HepG2 (cell line): ENCODE results near the gene CDK5RAP2. TPM values are rescaled to one million over a fixed set of nuclear protein-coding genes. Genes with fewer than 3 reads are reported as not detected.

ENCODE experiments used
- ATAC-seq: fragments of 200-7000 bp; cut with Tn5 transposase; 3 replicates; pipeline ENCODE4 v1.9.1; 2020; ENCODE audit warnings: mild to moderate bottlenecking, moderate library complexity
- BruUV-seq: library from RNA; stranded (reverse); fragments of 400-500 nt; replicated peaks from 2 replicates; lab custom pipeline; 2021; lab: Mats Ljungman, UMichigan
- CTCF ChIA-PET: fragments of 300-600 bp; formaldehyde crosslinking; extraction: SDS; loops from one replicate; lab custom pipeline; 2021; ENCODE audit warnings: low total read pairs, inconsistent platforms, low intra/inter-chr PET ratio; lab: Yijun Ruan, JAX
- POLR2A ChIA-PET: fragments of 350-600 bp; sonication (Branson Sonifier 250); formaldehyde crosslinking; loops from one replicate; lab custom pipeline; 2020; ENCODE audit warnings: antibody characterized with exemption, inconsistent platforms; lab: Yijun Ruan, JAX
- DNase-seq: peaks from one replicate; pipeline ENCODE4 v3.0.0-alpha.2; 2015; ENCODE audit warnings: low spot score
- FAIRE-seq: peaks from 3 replicates; lab custom pipeline; 2011; peaks lifted over from hg19 to GRCh38; lab: Jason Lieb, UNC
- H2AFZ ChIP-seq: one replicate; pipeline ENCODE4 v1.6.1; 2011; ENCODE audit warnings: low read length, inconsistent platforms
- H3K27ac ChIP-seq: fragments of 300-600 bp; 3 replicates; pipeline ENCODE4 v1.8.0; 2011; ENCODE audit warnings: mixed run types, mild to moderate bottlenecking, mixed read lengths, low read length, inconsistent platforms; ENCODE audit not compliant: insufficient read depth; ENCODE audit errors: extremely low read length
- H3K27me3 ChIP-seq, 2 experiments: fragments of 200-600 bp in 1 of 2; 2 replicates in 1 of 2; 3 replicates in 1 of 2; pipeline versions ENCODE4 v1.6.0 to v1.8.0; 2011; ENCODE audit warnings: low read length in 2 of 2, mild to moderate bottlenecking in 2 of 2, moderate library complexity in 2 of 2, inconsistent platforms in 1 of 2; ENCODE audit not compliant: insufficient read depth in 2 of 2, control insufficient read depth in 1 of 2
- H3K36me3 ChIP-seq, 2 experiments: fragments of 200-600 bp in 1 of 2; replicated peaks in 1 of 2; 2 replicates in 1 of 2; 3 replicates in 1 of 2; pipeline versions ENCODE4 v1.5.1 to v1.8.0; 2011; ENCODE audit warnings: low read length in 2 of 2, inconsistent platforms in 1 of 2; ENCODE audit not compliant: insufficient read depth in 2 of 2, control insufficient read depth in 1 of 2
- H3K4me1 ChIP-seq: 2 replicates; pipeline ENCODE4 v1.5.1; 2012; ENCODE audit warnings: low read length, inconsistent platforms; ENCODE audit not compliant: insufficient read depth
- H3K4me2 ChIP-seq: 2 replicates; pipeline ENCODE4 v1.6.0; 2011; ENCODE audit warnings: low read depth, low read length, inconsistent platforms
- H3K4me3 ChIP-seq, 3 experiments: fragments of 200-600 bp in 1 of 3; sonication (generic), shearing (Covaris generic) in 1 of 3; replicated peaks in 1 of 3; 2 replicates each; pipeline ENCODE4 v1.5.1; 2011 to 2016; ENCODE audit warnings: low read length in 3 of 3, inconsistent platforms in 2 of 3, low read depth in 2 of 3, mild to moderate bottlenecking in 2 of 3, control low read depth in 1 of 3, mixed read lengths in 1 of 3; ENCODE audit not compliant: insufficient read depth in 1 of 3
- H3K79me2 ChIP-seq: one replicate; pipeline ENCODE4 v1.6.1; 2011; ENCODE audit warnings: low read length, inconsistent platforms; ENCODE audit not compliant: insufficient read depth
- H3K9ac ChIP-seq: 2 replicates; pipeline ENCODE4 v1.6.0; 2011; ENCODE audit warnings: mild to moderate bottlenecking, low read depth, low read length, inconsistent platforms; ENCODE audit not compliant: insufficient read depth
- H3K9me3 ChIP-seq: 2 replicates; pipeline ENCODE4 v1.5.1; 2012; ENCODE audit warnings: mild to moderate bottlenecking, low read length
- H4K20me1 ChIP-seq: 2 replicates; pipeline ENCODE4 v1.6.0; 2011; ENCODE audit warnings: inconsistent platforms, mild to moderate bottlenecking, low read length, moderate library complexity; ENCODE audit not compliant: insufficient read depth
- BCL6 ChIP-seq: IDR thresholded peaks from 2 replicates; pipeline ENCODE4 v1.6.1; 2016; ENCODE audit warnings: missing genetic modification reagents, missing compliant biosample characterization
- CREBL2 ChIP-seq: sonication (generic); formaldehyde crosslinking; IDR thresholded peaks from 2 replicates; pipeline ENCODE4 v1.8.1; 2023; ENCODE audit warnings: missing genetic modification reagents, mild to moderate bottlenecking, borderline replicate concordance
- PITX1 ChIP-seq: sonication (generic); formaldehyde crosslinking; IDR thresholded peaks from 2 replicates; pipeline ENCODE4 v1.5.1; 2020; ENCODE audit warnings: mild to moderate bottlenecking, missing genetic modification reagents
- SCMH1 ChIP-seq: sonication (generic); formaldehyde crosslinking; IDR thresholded peaks from 2 replicates; pipeline ENCODE4 v1.9.0; 2021; ENCODE audit warnings: missing genetic modification reagents, mild to moderate bottlenecking, borderline replicate concordance
- ZNF609 ChIP-seq: sonication (generic); formaldehyde crosslinking; IDR thresholded peaks from 2 replicates; pipeline ENCODE4 v1.4.0; 2020; ENCODE audit warnings: mild to moderate bottlenecking, missing genetic modification reagents, borderline replicate concordance
- ZNF83 ChIP-seq: sonication (generic); formaldehyde crosslinking; IDR thresholded peaks from 2 replicates; pipeline ENCODE4 v1.4.0; 2020; ENCODE audit warnings: missing genetic modification reagents, mild to moderate bottlenecking, borderline replicate concordance
- WGBS: methylation state at CpG from one replicate; pipeline ENCODE4 v1.1.6; 2017; ENCODE audit warnings: low lambda C conversion rate; 5-methylcytosine and 5-hydroxymethylcytosine counted together
- in situ Hi-C: cut with HindIII; loops from 2 replicates; pipeline ENCODE4 v1.10.0; 2017; ENCODE audit warnings: low pct_unique_long_range_greater_than_20kb; ENCODE audit not compliant: extremely low pct_ligation_motif_present
- intact Hi-C: fragments of 100-400 bp; cut with micrococcal nuclease; formaldehyde crosslinking; loops from one replicate; pipeline ENCODE4 v1.10.0; 2022; ENCODE audit not compliant: unreplicated experiment
- polyA plus RNA-seq, 8 experiments: library from polyadenylated mRNA; depleted of rRNA in 3 of 8; stranded (reverse) in 7 of 8; unstranded in 1 of 8; fragments of >200 nt; fragmentation: Illumina TruSeq in 4 of 8; extraction: Trizol in 4 of 8; gene quantifications; 2 replicates each; pipeline versions ENCODE4 v1.2.1 to v1.2.3, GENCODE V29; 2011 to 2016; ENCODE audit warnings: low read depth in 4 of 8, missing spikeins in 1 of 8, mixed read lengths in 1 of 8; ENCODE audit not compliant: insufficient read depth in 1 of 8
- total RNA-seq, 5 experiments: library from RNA; depleted of rRNA; stranded (reverse); fragments of >200 nt; fragmentation: Illumina TruSeq; extraction: Trizol; gene quantifications; 2 replicates each; pipeline ENCODE4 v1.2.3, GENCODE V29; 2016; ENCODE audit warnings: low read depth in 1 of 5

CDK5RAP2 gene
- total and polyA plus RNA-seq, 2 of the 13 experiments (the other 11 are each of a cell fraction or from before 2014, with no cell fraction given) = 31.8 to 42.2 TPM

GRCh38 chr9:120376101-120376500 is 203.9 kb downstream of the CDK5RAP2 start (continued):
- TF ChIP-seq CREBL2 = no peak

GRCh38 chr9:120375316-120375715 is 204.7 kb downstream of the CDK5RAP2 start:
- no peak overlapping the region for H3K9ac ChIP-seq
- H3K4me3 ChIP-seq = no peak overlapping the region
- ChIA-PET POLR2A (no interaction called here), CTCF (no interaction called here)
- H3K4me2 ChIP-seq = no peak overlapping the region
- in situ Hi-C loops = no loop called here
- no peaks in the 10 kb centered on the region for H3K79me2 ChIP-seq
- peaks cover 8% of the 10 kb centered on the region; the same call in 1 of the 2 replicates for H3K9me3 ChIP-seq
- FAIRE-seq (no peak), DNase-seq (no peak), ATAC-seq (no peak)
- H3K27ac ChIP-seq = no peak overlapping the region
- H2AFZ ChIP-seq = no peak overlapping the region
- WGBS = 75% methylated on average over 4 of the region's 4 CpGs
- no peaks in the 10 kb centered on the region for H4K20me1 ChIP-seq
- no peaks in the 10 kb centered on the region for H3K27me3 ChIP-seq
- H3K4me1 ChIP-seq = no peaks in the 10 kb centered on the region
- intact Hi-C loops = no loop called here
- H3K36me3 ChIP-seq = no peaks in the 10 kb centered on the region
- BruUV-seq = no TSS peak
- TF ChIP-seq BCL6 (CRISPR knock-in tag) (no peak), ZNF609 (no peak), ZNF83 (CRISPR knock-in tag) (no peak), SCMH1 (no peak), PITX1 (CRISPR knock-in tag) (no peak)
